ENCODE data around the gene ACCSL.

Gene ACCSL

DNA sequence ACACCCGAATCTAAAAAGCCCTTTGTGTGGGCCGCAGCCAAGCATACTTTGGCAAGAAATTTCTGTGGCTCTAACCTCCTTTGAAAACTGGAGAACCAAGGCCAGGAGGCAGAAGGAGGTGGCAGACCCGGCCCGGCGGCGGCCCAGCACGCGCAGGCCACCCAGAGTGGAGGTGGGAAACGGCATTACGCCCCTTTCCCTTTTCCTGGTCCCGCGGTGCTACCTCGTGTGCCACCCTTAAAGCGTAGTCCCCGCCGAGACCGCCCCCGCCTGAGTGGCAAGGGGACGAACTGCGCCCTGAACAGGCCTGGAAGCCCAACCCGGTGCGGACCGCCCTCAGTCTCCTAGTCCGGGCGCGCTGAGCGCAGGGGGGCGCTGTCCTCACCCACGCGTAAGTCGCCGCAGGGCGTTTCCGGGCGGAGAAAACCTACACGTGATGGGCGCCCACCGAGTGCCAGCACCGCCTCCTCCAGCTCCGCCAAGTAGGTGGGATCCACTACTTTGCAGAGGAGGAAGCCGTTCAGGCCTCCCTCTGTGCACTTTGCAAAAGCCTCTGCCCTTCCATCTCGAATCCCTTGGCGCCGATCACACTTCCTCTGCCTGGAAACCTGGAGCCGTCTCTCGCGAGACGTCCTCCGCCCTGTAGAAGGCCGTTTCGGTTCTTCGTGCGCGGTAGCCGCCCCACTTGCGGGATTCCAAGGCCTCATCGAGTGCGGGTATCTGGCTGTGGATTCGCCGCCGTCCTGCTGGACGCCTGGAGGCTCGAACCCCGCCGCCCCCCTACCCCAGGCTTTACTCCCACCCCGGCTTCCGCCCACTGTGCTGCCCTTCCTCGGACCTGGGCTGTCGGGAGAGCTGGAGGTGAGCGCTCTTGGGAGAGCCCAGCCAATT is 18.3 kb downstream of the ACCSL start, which contains the start of gene ACCS:
ACCS (plus strand) TSS at position 430 of the 891 bp plus-strand sequence. CDS start 1,358 bp downstream, outside the sequence.
- peak; percentile 93 for DNase-seq

GRCh38 chr11:44066732-44067141 is 19.0 kb downstream of the ACCSL start:
- no peak for DNase-seq

DNA sequence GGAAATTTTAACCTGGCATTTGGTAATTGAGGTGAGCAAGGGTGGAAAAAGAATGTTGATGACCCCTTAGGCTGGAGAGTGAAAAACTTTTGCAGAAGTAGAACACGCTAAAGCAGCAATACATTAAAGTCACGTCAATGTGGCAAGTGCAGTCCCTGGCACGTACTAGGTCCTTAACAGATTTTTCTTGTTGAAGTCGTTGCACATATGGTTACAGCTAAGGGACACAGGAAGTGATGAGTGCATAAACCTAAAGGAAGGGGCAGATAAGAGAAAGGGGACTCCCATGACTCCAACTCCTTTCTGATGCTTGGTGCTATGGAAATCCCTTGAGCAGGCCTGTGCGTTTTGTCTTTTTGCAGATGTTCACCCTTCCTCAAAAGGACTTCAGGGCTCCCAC is 19.5 kb downstream of the ACCSL start:
- DNase-seq, result no peak

DNA sequence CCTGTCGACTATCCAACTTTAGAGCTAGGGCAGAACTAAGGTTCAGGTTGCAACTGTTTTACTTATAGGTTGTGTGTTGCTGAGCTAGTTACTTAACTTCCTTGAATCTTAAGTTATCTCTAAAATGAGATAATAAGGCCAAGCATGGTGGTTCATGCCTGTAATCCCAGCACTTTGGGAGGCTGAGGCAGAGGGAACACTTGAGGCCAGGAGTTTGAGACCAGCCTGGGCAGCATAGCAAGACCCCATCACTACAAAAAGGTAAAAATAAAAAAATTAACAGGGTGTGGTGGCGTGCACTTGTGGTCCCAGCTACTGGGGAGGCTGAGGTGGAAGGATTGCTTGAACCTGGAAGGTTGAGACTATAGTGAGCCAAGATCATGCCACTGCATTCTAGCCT is 20.4 kb downstream of the ACCSL start:
- no peak for DNase-seq

DNA sequence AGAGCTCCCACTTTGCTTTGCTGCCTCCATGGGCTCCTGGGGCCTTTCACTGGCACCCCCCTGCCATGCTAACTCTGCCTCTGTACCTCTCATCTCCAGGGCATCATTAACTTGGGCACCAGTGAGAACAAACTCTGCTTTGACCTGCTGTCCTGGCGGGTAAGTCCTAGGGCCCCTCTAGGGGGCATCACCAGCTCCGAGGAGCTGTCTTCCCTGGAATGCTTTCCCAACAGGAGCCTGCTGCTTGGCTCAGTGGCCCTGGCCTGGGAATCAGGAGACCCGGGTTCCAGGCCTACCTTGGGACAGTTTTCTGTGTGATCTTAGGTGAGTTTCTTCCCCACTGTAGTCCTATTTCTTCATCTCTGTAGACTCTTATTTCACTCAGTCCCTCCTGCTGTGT is 23.4 kb downstream of the ACCSL start:
- DNase-seq, result no peak

DNA sequence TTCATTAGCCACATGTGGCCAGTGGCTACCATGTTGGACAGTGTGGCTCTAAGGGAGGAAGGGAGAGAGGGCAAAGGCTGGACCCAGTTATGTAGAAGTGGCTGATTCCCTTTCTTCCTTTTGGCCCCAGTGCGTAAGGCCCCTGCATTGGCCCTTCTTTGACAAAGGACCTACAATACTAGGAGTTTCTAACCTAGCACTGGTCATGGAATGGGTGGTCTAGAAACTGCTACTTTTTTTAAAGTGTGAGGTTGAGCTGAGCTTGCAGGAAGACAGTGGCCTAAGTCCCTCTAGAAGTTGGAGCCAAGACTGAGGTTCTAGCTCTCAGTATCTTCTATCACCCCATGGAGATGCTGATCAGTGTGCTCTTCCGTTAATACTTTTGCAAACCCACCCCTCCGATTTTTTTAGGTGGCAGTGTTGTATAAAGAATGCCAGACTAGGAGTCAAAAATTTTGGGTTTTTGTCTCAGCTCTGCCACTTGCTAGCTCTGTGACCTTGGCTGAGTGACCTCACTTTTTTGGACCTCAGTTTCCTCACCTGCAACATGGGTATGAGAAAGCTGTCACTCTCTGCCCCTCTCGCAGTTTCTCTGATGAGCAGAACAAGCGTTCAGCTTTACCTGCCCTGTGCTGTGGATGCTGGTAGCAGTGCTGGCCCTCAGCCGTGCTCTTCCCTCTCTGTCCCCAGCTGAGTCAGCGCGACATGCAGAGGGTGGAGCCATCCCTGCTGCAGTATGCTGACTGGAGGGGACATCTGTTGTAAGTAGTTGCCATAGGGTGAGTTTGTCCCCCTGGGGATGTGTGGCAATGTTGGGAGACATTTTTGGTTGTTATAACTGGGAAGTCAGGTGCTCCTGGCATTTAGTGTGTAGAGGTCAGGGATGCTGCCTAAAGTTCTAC is 25.2 kb downstream of the ACCSL start:
- DNase-seq, result no peak

DNA sequence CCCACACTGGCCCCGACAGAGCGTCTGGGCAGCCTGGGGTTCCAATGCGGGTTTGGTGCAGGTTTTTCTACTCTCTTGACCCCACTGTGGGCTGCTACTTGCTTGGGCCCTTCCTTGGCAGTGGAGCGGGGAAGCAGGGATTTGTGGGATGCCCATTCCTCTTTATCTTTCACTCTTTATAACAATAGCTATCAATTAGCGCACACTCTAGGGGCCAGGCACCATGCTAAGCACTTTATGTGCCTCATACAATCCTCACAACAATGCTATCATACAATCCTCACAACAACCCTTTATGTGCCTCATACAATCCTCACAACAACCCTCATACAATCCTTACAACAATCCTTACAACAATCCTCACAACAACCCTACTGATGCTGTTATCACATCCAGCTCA is 31.0 kb downstream of the ACCSL start:
- no peak for DNase-seq

- DNase-seq, result no peak
Measured at GRCh38 chr11:44079376-44079775, 31.6 kb downstream of the ACCSL start.

DNA sequence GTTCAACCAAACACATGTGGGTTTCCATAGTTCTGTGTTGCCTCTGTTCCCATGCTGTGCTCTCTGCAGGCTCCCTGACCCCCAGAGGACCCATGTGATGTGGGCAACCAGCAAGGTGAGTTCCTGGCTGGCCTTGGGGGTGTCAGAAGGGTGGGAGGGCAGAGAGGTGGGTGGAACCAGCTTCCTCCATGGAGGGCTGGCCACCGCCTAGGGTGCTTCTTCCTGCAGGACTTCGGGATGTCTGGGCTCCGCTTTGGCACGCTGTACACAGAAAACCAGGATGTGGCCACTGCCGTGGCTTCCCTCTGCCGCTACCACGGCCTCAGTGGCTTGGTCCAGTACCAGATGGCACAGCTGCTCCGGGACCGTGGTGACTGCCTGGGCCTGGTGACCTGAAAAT is 33.2 kb downstream of the ACCSL start:
- no peak for DNase-seq

GRCh38 chr11:44082645-44083044 is 34.9 kb downstream of the ACCSL start:
- no peak for DNase-seq

DNA sequence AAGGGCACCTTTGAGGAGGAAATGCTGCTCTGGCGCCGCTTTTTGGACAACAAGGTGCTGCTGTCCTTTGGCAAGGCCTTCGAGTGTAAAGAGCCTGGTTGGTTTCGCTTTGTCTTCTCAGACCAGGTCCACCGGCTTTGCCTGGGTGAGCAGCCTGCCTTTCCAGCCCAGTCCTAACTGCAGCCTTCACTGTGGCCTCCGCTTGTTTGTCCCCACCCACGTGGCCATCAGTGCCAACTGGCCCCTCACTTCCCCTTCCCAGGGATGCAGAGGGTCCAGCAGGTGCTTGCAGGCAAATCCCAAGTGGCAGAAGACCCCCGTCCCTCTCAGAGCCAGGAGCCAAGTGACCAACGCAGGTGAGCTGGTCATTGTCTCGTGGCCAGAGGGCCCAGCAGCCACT is 35.7 kb downstream of the ACCSL start:
- DNase-seq, result no peak

GRCh38 chr11:44083906-44084305 is 36.1 kb downstream of the ACCSL start:
- no peak for DNase-seq

- DNase-seq, result no peak
Measured at GRCh38 chr11:44085330-44085729, 37.5 kb downstream of the ACCSL start.

GRCh38 chr11:44088377-44088776 is 40.6 kb downstream of the ACCSL start:
- no peak for DNase-seq

DNA sequence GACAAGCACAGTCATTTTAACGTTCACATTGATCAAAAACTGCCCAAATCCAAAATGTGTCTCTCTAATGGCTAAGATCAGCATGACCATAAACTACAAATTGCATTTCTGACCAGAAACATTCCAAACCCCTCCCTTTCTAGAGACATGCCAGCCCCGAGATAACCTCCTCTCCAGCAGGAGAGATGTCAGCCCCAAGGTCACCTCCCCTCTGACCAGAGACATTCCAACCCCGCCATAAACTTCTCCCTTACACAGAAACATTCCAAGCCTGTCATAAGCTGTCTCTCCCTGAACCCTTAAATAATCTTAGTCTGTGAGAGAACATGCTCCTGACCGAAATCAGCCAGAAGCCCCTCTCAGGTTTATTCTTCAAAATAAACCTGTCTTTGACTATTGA is 41.1 kb downstream of the ACCSL start:
- DNase-seq, result no peak

GRCh38 chr11:44090539-44090938 is 42.8 kb downstream of the ACCSL start:
- no peak for DNase-seq

DNA sequence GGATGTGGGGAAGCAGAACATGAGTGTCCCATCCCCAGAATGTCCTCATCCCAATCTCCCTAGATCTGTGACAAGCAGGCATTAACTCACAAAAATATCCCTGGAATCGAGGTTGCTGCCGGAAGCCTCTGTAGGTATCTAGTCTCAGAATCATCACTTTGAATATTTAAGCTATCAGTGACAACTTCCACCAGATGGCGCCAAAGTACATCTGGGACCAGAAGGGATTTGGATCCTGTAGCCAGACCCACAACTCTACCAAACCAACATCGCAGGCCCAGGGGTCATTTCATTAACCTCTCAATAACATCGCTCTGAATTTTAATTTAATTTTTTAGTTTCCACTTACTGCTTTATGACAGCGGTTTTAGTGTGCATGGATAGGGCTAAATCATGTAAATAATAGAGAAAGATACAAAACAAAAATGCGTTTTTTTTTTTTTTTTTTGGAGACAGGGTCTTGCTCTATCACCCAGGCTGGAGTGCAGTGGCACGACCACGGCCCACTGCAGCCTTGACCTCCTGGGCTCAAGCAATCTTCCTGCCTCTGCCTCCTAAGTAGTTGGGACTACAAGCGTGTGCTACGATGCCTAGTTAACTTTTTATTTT is 46.6 kb downstream of the ACCSL start:
- peak; percentile 82 for DNase-seq

GRCh38 chr11:44095506-44096359 is 48.0 kb downstream of the ACCSL start, which contains the start of gene EXT2:
TSS of gene EXT2 (plus strand) at chr11:44095678. CDS start at chr11:44107713, 12,035 bp downstream.
- DNase-seq, result peak; percentile 74

GRCh38 chr11:44096360-44097185 is 48.8 kb downstream of the ACCSL start:
- DNase-seq, result no peak

GRCh38 chr11:44097821-44098220 is 50.0 kb downstream of the ACCSL start:
- DNase-seq, result no peak

GRCh38 chr11:44101098-44101497 is 53.3 kb downstream of the ACCSL start:
- no peak for DNase-seq

Data from NCI-H1092 (cell line).